WERI-Rb-1 (cell line): ENCODE data around the gene IGSF9B.

ENCODE experiments used
- DNase-seq: peaks from one replicate; pipeline ENCODE4 v3.0.0-alpha.2; 2020
- H3K27ac ChIP-seq: fragments of 250-450 bp; sonication (Bioruptor Pico); 2 replicates; pipeline ENCODE4 v1.5.1; 2020; ENCODE audit warnings: mild to moderate bottlenecking, moderate library complexity
- H3K27me3 ChIP-seq: fragments of 250-450 bp; sonication (Bioruptor Pico); 2 replicates; pipeline ENCODE4 v1.5.1; 2021; ENCODE audit warnings: mild to moderate bottlenecking, low read depth, moderate library complexity; ENCODE audit not compliant: insufficient read depth, severe bottlenecking
- H3K36me3 ChIP-seq: fragments of 250-450 bp; sonication (Bioruptor Pico); 2 replicates; pipeline ENCODE4 v1.5.1; 2020; ENCODE audit warnings: mild to moderate bottlenecking, moderate library complexity
- H3K4me3 ChIP-seq: 2 replicates; pipeline ENCODE4 v1.5.1; 2011; ENCODE audit warnings: low read depth, mild to moderate bottlenecking, control low read depth, low read length
- H3K9me3 ChIP-seq: fragments of 250-450 bp; sonication (Bioruptor Pico); 2 replicates; pipeline ENCODE4 v1.5.1; 2021; ENCODE audit warnings: mild to moderate bottlenecking, moderate library complexity; ENCODE audit not compliant: severe bottlenecking
- CTCF ChIP-seq: IDR thresholded peaks from 2 replicates; pipeline ENCODE4 v1.5.1; 2011; ENCODE audit warnings: low read depth, mild to moderate bottlenecking, control low read depth, inconsistent platforms, low read length

The IGSF9B gene

GRCh38 chr11:133900176-133901105 lies 56.3 kb downstream of the IGSF9B start:
- no peaks in the 10 kb centered on the region for H3K27me3 ChIP-seq
- TF ChIP-seq CTCF, result no peak
- peak; percentile 3 for DNase-seq

GRCh38 chr11:133898770-133899115 lies 58.0 kb downstream of the IGSF9B start:
- Histone ChIP-seq H3K27me3 (no peaks in the 10 kb centered on the region), H3K36me3 (peaks cover 32% of the 10 kb centered on the region), H3K4me3 (no peak overlapping the region), H3K9me3 (no peaks in the 10 kb centered on the region), H3K27ac (no peak overlapping the region)
- no peak for TF ChIP-seq CTCF
- DNase-seq, result peak; percentile 2

More at GRCh38 chr11:133900176-133901105, 56.3 kb downstream of the IGSF9B start:
- Histone ChIP-seq H3K36me3 (peaks cover 33% of the 10 kb centered on the region), H3K9me3 (no peaks in the 10 kb centered on the region), H3K27ac (no peak overlapping the region), H3K4me3 (no peak overlapping the region)

GRCh38 chr11:133898031-133898769 lies 58.6 kb downstream of the IGSF9B start:
- Histone ChIP-seq H3K9me3 (no peaks in the 10 kb centered on the region), H3K27me3 (no peaks in the 10 kb centered on the region), H3K27ac (no peak overlapping the region), H3K4me3 (no peak overlapping the region), H3K36me3 (peaks cover 27% of the 10 kb centered on the region)
- DNase-seq, result no peak
- TF ChIP-seq CTCF, result peak; percentile 31; the same call in 1 of the 2 replicates

GRCh38 chr11:133897331-133897650 lies 59.5 kb downstream of the IGSF9B start:
- Histone ChIP-seq H3K27ac (no peak overlapping the region), H3K9me3 (no peaks in the 10 kb centered on the region), H3K36me3 (peaks cover 24% of the 10 kb centered on the region), H3K4me3 (no peak overlapping the region), H3K27me3 (no peaks in the 10 kb centered on the region)
- TF ChIP-seq CTCF, result no peak
- DNase-seq, result no peak

- no peaks in the 10 kb centered on the region for H3K9me3 ChIP-seq
- H3K4me3 ChIP-seq, result no peak overlapping the region
- peaks cover 21% of the 10 kb centered on the region for H3K36me3 ChIP-seq
- H3K27ac ChIP-seq, result no peak overlapping the region
- H3K27me3 ChIP-seq, result no peaks in the 10 kb centered on the region
- no peak for TF ChIP-seq CTCF
- no peak for DNase-seq
Observed at GRCh38 chr11:133896642-133897330, 60.0 kb downstream of the IGSF9B start.
